Stimulated activated CD8-positive, alpha-beta memory T cell treated with anti-CD3 and anti-CD28 coated beads, Interleukin-12 subunit alpha, Interleukin-12 subunit beta, amount 100 ng/mL, for 24 hours (primary cell): Measurements from ENCODE around the gene PGLYRP2.

ENCODE experiments used
- DNase-seq: peaks from one replicate; pipeline ENCODE4 v3.0.0-alpha.2; 2020; ENCODE audit errors: extremely low read depth

Gene PGLYRP2

DNA sequence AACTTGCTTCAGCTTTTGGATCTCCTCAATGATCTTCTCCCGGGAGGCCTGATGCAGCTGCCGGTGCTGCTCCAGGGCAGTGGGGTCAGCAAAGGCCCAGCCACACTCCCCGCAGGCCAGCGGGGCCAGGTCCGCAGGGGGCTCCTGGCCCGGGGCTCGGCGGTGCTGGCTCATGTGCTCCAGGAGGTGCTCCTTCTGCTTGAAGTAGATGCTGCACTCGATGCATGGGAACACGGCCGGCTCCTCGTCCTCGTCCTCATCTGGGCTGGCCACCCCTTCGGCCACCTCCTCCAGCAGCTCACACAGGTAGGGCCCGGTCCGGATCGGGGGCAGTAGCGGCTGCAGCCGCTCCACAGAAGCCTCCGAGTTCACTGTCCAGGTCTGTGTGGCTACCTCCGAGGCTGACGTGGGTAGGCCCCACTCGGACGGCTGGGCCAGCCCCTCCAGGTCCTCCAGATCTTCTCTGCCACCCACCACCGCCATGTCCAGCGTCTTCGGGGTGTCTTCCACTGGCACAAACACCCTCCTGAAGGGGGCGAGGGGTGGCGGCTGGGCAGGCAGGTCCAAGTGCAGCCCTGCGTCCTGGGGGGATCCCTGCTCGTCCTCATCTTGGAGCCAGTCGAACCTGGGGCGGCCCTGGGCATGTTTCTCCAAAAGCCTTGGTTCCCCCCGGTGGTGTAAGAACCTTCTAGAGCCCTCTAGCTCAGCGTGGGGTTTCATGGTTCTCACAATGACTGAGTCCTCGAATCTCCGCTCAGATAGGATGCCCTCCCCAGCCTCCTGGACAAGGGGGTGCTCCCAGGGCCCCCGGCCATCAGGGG is 39.3 kb downstream of the PGLYRP2 start:
- no peak for DNase-seq

DNA sequence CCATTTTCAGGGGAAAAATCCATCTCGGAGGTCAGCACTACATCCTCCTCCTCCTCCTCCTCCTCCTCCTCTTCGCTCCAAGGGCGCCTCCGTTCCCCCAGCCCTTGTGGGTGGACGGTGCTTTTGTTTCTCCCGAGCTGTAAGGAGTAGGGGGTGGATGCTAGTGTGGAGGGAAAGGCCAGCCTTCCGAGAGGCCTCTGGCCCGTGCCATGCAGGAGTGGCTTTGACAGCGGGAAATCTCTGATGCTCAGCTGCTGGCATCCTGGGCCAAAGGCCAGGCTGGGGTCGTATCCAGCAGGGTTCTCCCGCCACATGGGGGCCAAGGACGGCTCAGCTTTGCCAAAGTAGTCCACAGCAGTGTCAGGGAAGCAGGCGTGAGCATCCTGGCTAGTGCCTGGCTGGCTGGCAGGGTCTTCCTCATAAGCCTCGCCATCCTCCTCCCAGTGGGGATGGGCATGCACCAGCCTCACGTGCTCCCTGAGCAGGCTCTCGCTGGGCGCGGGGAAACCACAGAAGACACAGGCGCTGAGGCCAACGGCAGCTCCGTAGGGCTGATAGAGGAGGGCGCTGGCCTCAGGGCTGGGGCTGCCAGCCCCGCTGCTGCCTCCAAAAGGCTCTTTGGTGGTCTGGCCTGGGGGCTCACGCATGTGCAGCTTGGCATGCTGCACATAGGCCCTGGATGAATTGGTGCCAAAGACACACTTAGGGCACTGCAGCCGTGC is 40.1 kb downstream of the PGLYRP2 start:
- no peak for DNase-seq

DNA sequence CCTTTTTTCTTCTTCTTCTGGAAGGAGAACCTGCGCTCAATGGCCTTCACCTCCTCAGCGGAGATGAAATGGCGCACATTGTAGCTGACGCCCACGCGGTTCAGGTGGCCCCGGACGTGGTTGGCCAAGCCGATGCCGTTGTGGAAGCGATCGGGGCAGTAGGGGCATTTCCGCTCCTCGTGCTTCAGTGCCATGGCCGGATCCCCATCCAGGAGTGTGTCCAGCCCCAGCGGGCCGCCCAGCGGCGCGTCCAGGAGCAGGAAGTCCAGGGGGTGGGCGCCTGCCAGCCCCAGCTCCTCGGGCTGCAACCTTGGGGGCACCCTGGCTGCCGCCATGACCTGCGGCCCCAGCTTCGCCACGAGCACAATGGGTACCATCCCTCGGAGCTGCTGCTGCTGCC is 40.7 kb downstream of the PGLYRP2 start:
- no peak for DNase-seq

DNA sequence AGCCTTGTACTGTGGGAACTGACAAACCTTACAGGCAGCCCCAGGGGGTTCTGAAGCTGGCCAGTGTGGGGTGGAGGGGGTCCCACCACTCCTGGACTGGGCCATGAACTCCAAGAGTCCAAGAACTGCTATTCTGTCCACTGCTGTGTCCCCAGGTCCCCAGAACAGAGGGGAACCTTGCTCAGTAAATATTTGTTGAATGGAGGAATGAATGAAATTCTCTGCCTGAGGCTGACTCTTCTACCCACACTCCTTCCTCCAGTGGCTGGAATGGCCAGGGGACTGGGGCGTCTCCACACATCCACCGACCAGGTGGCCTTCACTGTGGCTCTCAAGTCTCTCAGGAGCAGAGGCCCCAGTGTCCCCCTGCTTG is 41.2 kb downstream of the PGLYRP2 start:
- no peak for DNase-seq

DNA sequence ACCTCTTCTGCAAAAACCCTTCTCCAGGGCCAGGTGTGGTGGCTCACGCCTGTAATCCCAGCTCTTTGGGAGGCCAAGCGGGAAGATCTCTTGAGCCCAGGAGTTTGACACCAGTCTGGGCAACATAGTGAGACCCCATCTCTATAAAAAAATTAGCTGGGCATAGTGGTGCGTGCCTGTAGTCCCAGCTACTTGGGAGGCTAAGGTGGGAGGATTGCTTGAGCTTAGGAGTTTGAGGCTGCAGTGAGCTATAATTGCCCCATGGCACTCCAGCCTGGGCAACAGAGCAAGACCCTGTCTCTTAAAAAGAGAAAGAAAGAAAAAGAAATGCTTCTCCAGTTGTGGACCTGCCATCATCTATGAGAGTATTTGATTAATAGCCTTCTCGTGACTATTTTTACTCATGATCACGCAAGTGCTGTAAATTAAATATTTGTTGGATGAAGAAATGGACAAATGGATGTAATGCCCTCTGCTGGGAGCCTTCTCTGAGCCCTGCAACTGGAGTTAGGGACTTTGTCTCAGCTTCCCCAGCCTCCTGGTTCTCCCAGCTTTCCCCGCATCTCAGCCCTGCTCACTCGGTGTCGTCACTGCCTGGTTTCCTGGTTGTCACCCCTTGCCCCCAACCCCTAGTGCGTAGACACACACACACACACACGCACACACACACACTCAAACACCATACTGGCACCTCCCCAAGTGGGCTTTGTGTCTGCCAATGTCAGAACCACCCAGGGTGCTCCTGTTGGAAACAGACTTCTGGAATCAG is 41.8 kb downstream of the PGLYRP2 start:
- no peak for DNase-seq

DNA sequence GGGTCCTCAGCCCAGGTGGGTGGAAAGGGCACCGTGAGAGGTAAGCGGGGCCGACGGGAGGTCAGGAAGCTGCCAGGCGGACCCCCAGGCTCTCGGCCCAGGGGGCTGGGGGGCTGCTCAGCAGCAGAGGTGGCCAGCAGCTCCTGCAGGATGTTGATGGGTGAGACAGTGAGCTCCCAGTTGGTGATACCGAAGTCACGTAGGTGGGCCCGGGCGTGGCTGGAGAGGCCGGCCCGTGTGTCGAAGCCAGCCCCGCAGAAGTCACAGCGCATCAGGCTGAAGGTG is 42.5 kb downstream of the PGLYRP2 start:
- no peak for DNase-seq

DNA sequence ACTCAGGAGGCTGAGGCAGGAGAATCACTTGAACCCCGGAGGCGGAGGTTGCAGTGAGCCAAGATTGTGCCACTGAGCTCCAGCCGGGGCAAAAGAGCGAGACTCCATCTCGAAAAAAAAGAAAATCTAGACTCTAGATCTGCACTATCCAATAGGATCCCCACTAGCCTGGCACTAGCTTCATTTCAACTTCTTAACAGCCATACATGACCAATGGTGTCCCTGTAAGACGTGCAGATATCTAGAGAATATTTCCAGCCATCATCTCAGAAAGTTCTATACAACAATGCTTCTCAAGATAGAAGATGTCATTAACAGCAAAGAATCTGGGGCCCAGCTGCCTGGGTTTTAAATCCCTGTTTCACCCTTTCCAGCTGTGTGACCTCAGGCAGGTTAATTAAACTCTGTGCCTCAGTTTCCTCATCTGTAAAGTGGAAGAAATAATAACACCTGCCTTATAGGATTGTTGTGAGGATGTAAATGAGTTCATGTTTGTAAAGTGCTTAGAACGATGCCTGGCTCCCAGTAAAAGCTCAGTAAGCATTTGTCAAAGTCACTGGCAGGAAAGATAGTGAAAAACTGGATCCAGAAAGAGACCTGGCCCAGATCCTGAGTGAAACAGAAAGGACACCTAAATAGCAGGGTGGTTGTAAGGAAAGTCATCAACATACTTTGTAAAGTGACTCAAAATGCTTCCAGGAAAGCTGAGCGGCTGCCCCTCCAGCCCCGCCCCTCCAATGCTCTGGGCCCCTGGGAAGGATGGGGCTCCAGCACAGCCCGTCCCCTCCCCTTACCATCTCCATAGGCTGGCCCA is 43.1 kb downstream of the PGLYRP2 start:
- no peak for DNase-seq

DNA sequence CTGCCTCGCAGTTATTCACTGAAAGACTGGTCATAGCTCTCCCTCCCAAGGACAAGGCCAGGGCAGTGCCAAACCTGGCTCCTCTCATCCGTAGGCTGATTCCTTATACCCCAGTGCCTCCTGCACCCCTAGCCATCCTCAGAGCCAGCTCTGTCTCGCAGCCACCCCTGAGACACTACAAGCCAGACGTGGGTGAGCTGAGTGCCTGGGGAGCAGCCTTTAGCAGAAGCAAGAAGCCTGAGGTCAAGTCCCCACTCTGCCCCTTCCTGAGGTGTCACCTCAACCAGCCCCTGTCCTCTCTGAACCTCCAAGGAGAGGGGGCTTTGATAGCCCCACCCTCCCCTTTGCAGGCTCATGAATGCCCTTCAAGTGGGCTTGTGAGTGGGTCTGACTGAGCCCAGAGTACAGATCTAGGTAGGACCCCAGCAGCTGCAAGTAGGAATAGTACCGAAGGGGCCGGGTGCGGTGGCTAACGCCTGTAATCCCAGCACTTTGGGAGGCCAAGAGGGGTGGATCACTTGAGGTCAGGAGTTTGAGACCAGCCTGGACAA is 45.7 kb downstream of the PGLYRP2 start:
- DNase-seq = no peak

DNA sequence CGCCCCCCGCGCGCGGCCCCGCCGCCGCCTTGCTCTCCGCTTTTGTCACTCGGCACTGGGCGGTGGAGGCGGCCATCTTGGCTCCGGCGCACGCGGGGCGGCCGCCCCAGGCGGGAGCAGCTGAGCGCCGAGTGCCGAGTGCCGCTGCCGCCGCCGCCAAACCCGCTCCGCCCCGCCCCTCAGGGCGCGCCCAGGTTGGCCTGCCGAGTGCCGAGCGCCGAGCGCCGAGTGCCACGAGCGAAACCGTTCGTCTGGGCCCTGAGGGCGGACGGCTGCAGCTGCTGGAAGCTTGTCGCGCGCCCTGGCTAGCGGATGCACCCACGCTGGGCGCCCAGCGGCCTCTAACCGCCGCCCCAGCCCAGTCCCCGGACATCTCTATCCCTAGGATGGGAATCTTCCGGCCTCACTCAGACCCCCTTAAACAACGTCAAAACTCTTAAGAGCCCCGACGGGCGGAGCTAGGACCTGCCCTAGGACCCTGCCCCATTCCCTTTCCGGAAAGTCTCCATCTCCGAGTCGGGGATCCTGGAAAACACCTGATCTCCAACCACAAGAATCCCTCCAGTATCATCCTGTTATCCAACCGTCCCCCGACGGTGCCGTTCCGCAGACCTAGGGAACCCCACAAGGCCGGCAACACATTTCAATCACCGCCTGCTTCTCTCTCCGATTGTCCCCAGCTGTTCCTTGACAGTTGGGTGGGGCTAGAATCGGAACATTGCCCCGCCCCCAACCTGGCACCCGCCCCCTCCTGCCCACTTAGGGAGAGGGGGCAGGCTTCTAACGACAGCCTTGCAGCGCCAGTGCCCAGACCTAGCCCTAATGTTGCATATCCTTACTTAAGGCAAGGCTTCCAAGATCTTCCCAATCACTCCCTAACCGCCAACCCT is 46.4 kb downstream of the PGLYRP2 start:
- peak; percentile 85 for DNase-seq

DNA sequence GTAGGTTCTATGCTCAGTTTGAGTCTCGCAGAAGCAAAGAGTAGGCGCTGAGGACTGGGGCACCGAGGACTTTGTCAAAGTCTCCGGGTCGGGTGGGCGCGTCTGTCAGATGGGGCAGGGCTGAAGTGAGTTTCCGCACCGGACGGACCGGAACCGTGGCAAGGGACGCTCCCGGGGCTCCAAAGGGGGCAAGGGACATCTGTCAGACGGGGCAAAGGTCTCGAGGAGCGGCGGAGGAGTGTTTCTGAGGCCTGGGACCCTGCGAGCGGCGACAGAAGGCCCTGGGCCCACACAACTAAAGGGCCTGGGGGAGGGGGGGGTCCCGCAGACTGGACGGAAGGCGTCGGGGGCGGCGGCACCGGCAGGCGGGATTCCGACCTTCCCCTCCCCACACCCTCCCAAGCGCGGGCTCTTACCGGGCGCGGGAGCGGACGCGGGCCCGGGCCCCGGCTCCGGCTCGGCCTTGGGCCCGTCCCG is 47.2 kb downstream of the PGLYRP2 start:
- no peak for DNase-seq

DNA sequence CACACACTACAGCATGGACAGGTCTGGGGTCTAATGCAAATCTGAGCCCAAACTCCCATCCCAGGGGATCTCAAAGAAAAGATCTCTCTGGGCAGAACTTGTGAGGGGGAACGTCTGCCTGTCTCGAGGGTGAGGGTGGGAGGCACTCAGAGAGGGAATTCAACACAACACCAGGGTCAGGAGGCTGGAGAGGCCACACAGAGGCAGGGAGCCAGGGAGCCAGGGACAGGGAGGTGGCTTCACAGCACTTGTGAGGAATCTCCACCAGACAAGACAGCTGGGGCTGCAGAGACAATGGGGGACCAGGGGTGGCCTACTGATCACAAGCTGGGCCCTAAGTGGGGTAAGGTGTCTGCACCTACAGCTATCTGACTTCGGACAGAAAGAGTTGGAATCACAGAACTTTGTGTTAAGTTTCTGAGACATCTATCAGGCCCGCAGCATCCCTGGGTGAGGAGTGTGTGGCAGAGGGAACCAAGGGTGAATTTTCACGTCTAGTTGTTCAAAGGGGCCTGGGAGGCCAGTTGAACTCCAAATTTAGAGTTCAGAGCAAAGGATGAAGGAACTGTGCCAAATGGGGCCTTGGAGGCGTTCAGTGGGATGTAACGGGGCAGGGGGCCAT is 47.8 kb downstream of the PGLYRP2 start:
- DNase-seq = no peak

DNA sequence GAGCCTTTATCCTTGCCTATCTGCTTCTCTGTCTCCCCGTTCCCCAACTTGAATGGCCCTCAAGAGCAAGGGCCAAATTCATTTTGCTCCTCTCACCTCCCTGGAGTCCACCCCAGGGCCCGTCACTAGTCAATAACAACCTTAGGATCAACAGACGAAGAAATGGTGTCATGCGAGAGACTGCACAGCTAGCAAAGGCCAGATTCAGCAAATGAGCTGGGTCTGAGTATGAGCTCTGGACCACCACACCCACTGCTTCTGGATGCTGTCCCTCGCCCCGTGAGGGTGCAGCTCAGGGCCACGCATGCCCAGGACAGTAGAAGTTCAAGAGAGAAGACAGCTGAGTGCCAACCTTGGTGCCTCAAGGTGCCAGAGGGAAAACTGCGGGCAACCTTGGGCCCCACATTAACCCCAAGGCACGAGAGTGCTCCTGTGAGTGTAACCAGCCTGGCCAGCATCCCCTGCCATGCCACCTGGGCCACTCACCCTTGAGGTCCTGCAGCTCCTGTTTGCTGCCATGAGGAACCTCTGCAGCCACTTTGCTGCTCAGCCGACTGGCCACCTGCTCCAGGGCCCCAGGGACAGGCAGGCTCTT is 48.7 kb downstream of the PGLYRP2 start:
- no peak for DNase-seq

DNA sequence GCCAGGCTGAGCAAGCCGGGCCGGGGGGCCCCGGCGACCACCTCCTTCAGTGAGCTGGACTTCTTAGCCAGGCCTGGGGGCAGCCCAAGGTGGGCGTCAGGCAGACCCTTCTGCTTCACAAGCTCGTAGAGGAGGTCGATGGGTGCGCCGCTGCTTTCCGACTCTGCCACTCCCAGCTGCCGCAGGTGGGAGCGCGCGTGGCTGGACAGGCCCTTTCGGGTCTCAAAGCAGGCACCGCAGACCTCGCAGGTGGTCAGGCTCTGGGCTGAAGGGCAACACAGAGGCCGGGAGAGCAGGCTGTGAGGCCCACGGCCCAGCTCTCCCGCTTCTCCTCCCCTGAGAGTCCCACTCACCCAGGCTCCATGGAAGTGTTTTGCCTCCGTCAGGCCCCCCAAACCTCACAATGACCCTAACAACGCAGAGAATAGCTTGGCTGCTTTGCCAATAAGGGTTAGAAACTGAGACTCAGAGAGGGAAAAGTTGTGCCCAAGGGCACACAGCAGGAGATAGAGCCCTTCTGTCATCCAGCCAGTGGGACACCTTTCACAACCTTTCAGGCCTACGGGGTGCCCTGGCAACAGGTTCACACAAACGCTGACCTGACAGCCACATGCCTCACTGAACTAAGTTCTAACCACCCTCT is 49.4 kb downstream of the PGLYRP2 start:
- no peak for DNase-seq

DNA sequence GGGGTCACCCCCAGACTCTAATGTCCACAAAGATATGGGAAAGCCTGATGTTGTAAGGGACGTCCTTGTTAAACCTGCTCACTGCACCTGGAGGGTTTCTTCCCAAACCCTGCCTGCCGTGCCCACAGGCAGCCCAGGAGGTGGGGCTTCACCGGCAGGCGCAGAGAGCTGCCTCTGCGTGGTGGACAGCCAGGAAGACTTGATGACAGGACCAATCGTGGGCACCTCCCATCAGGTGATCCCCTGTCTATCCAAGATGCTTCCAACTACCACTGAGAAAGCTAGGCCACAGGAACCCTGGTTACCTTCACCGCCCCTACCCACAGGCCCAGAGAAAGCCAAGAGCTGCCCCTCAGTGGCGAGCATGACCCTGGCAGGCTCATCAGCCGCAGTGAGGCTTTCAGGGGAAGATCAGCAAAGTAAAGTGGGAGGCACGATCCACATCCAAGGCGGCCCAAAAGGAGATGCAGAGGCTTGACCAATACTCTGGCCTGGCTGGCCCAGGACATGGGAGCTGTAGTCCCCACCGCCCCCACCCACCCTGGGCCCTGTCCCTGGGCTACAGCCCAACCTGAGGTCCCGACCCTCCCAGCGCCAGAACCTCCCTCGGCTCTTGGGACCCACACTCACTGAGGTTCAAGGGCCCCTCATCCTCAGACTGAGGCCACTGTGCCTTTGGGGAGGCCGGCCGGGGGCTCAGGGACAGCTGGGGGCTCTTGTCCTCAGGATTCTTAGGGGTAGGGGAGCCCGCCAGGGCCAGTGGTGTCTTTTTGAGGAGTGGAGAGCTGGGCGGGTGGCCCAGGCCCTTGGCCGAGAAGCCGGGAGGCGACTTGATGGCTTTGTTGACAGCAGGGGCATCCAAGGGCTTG is 50.1 kb downstream of the PGLYRP2 start:
- no peak for DNase-seq

DNA sequence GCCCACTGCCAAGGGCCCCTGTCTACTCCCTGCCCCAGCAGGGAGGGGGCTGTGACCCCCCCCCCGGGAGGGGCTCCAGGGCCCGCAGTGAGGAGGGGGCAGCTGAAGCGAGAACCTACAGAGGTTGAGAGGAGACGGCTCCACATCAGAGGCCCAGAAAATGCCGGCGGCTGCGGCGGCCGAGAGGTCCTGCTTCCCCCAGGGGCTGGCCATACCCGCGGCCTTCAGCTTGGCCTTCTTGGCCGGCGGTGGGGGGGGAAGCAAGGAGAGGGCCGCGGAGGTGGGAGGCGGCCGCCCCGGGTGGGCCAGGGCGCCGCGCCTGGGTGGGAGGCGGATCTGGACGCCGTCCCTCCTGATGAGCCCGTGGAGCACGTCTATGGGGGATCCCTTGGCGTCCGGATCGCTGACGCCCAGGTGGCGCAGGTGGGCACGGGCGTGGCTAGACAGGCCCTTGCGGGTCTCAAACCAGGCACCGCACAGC is 51.3 kb downstream of the PGLYRP2 start:
- DNase-seq = no peak

DNA sequence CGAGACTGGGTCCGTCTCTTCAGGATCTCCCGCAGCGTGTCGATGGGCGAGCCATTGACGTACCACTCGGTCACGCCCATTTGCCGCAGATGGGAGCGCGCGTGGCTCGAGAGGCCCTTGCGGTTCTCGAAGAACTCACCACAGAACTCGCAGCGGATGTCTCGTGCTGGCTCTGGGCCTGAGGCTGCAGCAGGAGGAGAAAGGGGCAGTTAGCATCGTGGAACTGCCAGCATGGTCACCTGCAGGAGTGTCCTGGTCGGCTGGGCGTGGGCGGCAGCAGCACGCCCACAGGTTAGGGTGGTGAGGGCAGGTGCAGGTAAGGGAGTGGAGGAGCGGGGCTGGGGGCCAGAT is 52.0 kb downstream of the PGLYRP2 start:
- no peak for DNase-seq

DNA sequence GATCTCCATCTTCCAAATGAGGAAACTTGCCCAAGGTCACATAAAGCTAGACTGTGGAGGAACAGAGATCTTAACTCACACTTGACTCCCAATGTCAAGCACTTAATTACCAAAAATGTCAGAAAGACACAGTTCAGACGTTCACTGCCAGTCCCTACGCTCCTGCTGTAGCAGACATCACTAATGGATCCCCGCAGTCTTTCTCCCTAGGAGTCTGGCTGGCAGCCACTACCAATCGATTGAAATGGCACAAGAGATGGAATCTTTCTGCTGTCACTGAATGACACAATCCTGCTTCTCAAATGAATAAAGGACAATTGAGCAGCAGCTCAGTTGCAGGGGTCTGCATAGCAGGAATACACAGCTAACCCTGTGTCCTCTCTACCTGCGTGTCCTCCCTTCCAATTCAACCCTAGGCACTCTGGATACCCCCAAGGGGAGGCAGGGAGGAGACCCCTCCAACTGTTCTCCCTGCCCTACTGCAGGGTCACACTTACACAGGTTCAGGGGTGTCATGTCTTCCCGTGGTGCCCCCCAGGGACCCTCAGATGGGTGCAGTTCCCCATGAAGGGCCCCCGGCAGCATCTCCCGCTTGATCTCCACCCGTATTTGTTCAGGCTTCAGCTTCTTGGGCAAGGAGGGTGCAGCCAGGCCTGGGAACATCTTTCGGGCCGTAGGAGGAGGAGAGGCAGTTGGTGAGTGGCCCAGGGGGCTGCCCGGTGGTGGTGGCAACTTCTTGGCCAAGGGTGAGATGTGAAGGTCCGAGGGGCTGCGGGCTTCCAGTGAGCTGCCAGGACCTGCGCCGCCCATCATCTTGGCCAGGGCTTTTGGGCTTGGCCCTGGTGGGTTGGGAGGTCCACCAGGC is 52.6 kb downstream of the PGLYRP2 start:
- no peak for DNase-seq
